Heart right ventricle (tissue), 16 donors: Measurements from ENCODE around the gene CALHM3. TPM values are rescaled to one million over a fixed set of nuclear protein-coding genes. Genes with fewer than 3 reads are reported as not detected.

Experiments
- ATAC-seq, 8 donors: fragments of 200-7000 bp; cut with Tn5 transposase; one replicate each; pipeline ENCODE4 v1.9.1; 2020; ENCODE audit warnings: mild to moderate bottlenecking in 8 of 8, moderate library complexity in 8 of 8, moderate number of reproducible peaks in 1 of 8
- DNase-seq, 2 donors: peaks; one replicate each; pipeline ENCODE4 v3.0.0-alpha.2; 2020
- H3K27ac ChIP-seq, 10 donors: fragments of 200-600 bp; sonication (generic) in 2 of 10; one replicate each; pipeline versions ENCODE4 v1.5.0 to v1.8.0; 2020 to 2022; ENCODE audit warnings: mild to moderate bottlenecking in 3 of 10
- H3K27me3 ChIP-seq, 7 donors: fragments of 200-600 bp; one replicate each; pipeline ENCODE4 v1.8.0; 2021 to 2022; ENCODE audit warnings: mild to moderate bottlenecking in 2 of 7
- H3K36me3 ChIP-seq, 9 donors: fragments of 200-600 bp; sonication (generic) in 1 of 9; one replicate each; pipeline versions ENCODE4 v1.5.0 to v1.8.0; 2020 to 2022; ENCODE audit warnings: mild to moderate bottlenecking in 2 of 9
- H3K4me1 ChIP-seq, 9 donors: fragments of 200-600 bp; sonication (generic) in 1 of 9; one replicate each; pipeline versions ENCODE4 v1.5.0 to v1.8.0; 2020 to 2022; ENCODE audit warnings: mild to moderate bottlenecking in 4 of 9
- H3K4me3 ChIP-seq, 10 donors: fragments of 200-600 bp; sonication (generic) in 2 of 10; one replicate each; pipeline versions ENCODE4 v1.5.0 to v1.8.0; 2020 to 2022; ENCODE audit warnings: mild to moderate bottlenecking in 7 of 10, moderate library complexity in 2 of 10
- H3K9me3 ChIP-seq, 11 donors: fragments of 200-600 bp in 10 of 11; sonication (generic) in 2 of 11; one replicate each; pipeline versions ENCODE4 v1.5.0 to v1.8.0; 2013 to 2022; ENCODE audit warnings: mild to moderate bottlenecking in 2 of 11, control low read depth in 1 of 11, moderate library complexity in 1 of 11
- WGBS, 2 donors: extraction: QIAGEN DNeasy Blood & Tissue Kit; methylation state at CpG; one replicate each; pipeline ENCODE4 v1.1.7; 2013; ENCODE audit warnings: inconsistent platforms in 1 of 2; 5-methylcytosine and 5-hydroxymethylcytosine counted together
- intact Hi-C, 10 donors: fragments of 100-400 bp; cut with DNase I; formaldehyde crosslinking; loops; one replicate each; pipeline versions ENCODE4 v1.11.1 to v1.14.2; 2022
- polyA plus RNA-seq, 2 donors: library from polyadenylated mRNA; stranded (reverse); fragments of 200-250 nt; gene quantifications; one replicate each; pipeline ENCODE4 v1.2.3, GENCODE V29; 2013
- total RNA-seq, 10 donors: library from RNA; stranded (reverse); fragmentation: NEBNext Ultra II Directional in 3 of 10; extraction: Animal tissue kit (Norgen Biotek cat#: 25700) in 3 of 10; gene quantifications; one replicate each; pipeline versions ENCODE4 v1.2.1 to v1.2.4, GENCODE V29; 2021 to 2023
- TF ChIP-seq, protein P1 (sequence below), 9 donors: fragments of 200-600 bp; sonication (generic) in 2 of 9; IDR thresholded peaks; one replicate each; pipeline versions ENCODE4 v1.5.0 to v1.8.0; 2021 to 2022; ENCODE audit warnings: antibody characterized with exemption in 9 of 9, mild to moderate bottlenecking in 5 of 9, moderate library complexity in 1 of 9
- donor health status: Arrhythmogenic right ventricular cardiomyopathy.
- donor health status: ischemic (EF 13 %, LVEDD 7.1; RV severe dilation, severe dysfunction).
- donor health status: healthy with polysubstance abuse.
- donor health status: DM: no; HTN: yes; CAD: no.
- donor health status: DM: no; HTN: no; CAD: no.
- donor health status: ischemic (EF 25% LVEDD 6.9; RV normal size, moderate dysfunction).
- donor health status: ischemic (EF 25% LVEDD 5.7; RV mildly dilated, moderate dysfunction).
- donor health status: healthy.
- donor health status: DM: yes; HTN: yes; CAD: no.
- donor health status: Ischemic cardiomyopathy.
- donor health status: ischemic (EF 35%, LVEDD 5.7; RV mildly dilated, moderate dysfunction).
- donor health status: nonischemic (EF 11% LVEDD 7.7; RV severe dilation, severe dysfunction).
- donor health status: DM: yes; HTN: yes; CAD: no.
- donor health status: PGD.
- donor health status: ischemic (EF 29% LVEDD 5.4; RV normal size, mild dysfunction).
- donor health status: nonischemic (EF 23%, LVEDD 6.1; RV moderate dilation, normal function).

Gene CALHM3
- total and polyA plus RNA-seq, 12 donors, result not detected

DNA sequence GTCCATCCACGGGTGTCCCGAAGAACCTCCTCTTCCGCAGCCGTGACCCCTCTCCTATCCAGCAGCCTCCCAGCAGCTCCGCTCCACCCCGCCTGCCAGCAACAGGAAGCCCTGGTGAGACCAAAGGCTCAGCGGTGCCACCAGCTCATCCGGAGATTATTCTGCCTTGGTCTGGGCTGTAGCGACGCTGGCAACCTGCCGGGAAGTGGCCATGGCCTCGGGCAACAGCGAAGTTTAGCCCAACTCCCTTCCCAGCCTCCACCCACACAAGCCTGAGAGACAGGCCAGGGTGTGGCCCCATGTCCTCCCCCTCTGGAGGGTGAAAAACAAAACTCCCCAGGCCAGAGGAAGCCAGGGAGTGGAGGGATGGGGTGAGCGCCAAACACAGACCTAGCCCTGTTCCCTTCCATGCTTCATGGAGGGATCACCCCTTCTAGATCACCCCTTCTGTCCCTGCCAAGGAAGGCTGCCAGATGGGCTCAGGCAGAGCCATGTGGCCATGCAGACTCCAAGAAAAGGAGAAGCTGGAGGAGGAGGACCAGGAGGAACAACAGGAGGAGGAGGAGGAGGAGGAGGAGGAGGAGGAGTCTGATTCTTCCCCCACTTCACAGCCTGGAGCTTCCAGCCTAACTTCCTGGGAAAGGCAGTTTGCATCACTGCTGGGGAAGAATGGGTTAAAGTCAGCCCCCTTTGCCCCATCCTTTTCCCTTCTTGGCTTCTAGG lies 27.8 kb downstream of the CALHM3 start:
- Histone ChIP-seq H3K27ac (peak overlapping the region; percentile 84 to 98 (median 95)), H3K27me3 (peaks cover 0 to 5% (median 0%) of the 10 kb centered on the region in 7 donors), H3K9me3 (no peaks in the 10 kb centered on the region), H3K36me3 (peaks cover 0 to 44% (median 28%) of the 10 kb centered on the region in 9 donors), H3K4me1 (peaks cover 24 to 59% (median 53%) of the 10 kb centered on the region in 9 donors), H3K4me3 (peak overlapping the region; percentile 65 to 89 (median 82))
- TF ChIP-seq, protein P1, sequence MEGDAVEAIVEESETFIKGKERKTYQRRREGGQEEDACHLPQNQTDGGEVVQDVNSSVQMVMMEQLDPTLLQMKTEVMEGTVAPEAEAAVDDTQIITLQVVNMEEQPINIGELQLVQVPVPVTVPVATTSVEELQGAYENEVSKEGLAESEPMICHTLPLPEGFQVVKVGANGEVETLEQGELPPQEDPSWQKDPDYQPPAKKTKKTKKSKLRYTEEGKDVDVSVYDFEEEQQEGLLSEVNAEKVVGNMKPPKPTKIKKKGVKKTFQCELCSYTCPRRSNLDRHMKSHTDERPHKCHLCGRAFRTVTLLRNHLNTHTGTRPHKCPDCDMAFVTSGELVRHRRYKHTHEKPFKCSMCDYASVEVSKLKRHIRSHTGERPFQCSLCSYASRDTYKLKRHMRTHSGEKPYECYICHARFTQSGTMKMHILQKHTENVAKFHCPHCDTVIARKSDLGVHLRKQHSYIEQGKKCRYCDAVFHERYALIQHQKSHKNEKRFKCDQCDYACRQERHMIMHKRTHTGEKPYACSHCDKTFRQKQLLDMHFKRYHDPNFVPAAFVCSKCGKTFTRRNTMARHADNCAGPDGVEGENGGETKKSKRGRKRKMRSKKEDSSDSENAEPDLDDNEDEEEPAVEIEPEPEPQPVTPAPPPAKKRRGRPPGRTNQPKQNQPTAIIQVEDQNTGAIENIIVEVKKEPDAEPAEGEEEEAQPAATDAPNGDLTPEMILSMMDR (IDR thresholded peaks at IDR 0.05), result no peak
- ATAC-seq (peak; percentile 48 to 81 (median 68)), DNase-seq (peak; percentile 69 to 80)
- intact Hi-C loops, result no loop called here
- 27 to 42% methylated on average over 14 of the region's 14 CpGs for WGBS, 2 donors

DNA sequence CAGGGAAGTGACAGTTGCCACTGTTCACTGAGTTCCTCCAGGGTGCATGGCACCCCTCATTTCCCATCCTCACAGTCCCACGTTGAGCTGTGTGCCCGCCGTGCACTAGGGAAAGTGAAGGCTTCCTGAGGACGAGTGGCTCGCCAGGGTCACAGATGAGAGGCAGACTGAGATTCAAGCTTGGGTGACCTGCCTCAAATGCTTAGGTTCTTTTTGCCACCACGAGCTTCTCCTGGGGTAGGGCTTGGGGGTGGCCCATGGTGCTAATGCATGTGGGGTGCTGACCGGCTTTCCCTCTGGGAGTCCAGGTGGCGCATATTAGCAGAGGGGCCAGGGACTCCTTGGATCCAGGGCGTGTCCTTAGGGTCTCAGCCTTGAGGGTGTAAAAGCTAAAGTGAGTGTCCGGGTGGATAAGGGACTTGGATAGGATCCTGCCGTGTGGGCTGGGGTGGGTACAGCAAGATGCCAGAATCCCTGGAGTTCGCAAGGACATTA lies 28.8 kb downstream of the CALHM3 start:
- TF ChIP-seq, protein P1 (IDR thresholded peaks at IDR 0.05), result no peak
- intact Hi-C loops, result no loop called here
- no peak for DNase-seq

DNA sequence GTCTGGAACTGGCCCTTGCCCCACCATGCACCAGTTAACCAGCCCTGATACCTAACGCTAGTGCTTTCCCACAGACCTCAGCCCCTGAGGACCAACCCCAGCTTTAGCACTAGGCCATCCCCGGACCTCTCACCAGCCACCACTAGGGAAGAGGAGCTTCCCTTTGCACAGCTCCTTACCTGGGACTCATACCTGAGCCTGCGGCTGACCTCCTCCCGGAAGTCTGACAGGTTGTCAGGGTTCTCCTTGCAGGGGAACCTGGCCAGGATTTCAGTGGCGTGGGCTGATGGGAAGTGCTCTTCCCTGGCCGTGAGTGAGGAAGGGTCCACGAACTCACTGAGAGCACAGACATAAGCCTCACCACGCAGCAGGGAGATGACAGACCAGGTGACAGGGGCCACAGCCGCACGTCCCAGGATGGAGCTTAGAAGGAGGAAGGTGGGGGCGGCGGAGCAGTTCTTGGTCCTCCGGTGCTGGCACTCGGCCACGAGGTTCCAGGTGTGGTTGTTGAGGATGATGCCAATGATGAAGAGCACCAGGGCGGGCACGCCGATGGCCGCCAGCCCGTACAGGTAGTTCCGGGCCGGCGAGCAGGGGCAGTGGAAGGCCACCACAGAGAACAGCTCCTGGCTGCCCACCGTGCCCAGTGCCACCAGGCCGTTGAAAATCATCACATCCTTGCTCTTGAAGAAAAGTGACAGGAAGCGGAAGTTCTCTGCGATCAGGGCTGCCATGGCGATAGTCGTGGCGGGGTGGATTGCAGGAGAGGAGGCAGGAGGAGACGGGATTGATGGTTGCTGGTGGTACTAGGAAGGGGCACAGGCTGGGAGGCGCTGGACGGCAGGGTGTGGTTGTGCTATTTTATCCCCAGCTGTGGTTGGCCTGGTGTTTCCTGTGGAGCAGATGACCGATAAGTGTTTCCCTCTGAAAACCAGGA lies 29.6 kb downstream of the CALHM3 start:
- WGBS, 2 donors, result 82 to 87% methylated on average over 34 of the region's 34 CpGs
- Histone ChIP-seq H3K27me3 (peaks cover 0 to 5% (median 0%) of the 10 kb centered on the region in 7 donors), H3K4me1 (peaks cover 29 to 77% (median 71%) of the 10 kb centered on the region in 9 donors), H3K4me3 (peak overlapping the region; percentile 14 to 89 (median 82)), H3K9me3 (no peaks in the 10 kb centered on the region), H3K27ac (peak overlapping the region in 9 of 10 donors; percentile 55 to 98 (median 95)), H3K36me3 (peaks cover 3 to 62% (median 30%) of the 10 kb centered on the region in 9 donors)
- intact Hi-C loops, result no loop called here
- no peak for DNase-seq
- ATAC-seq, result no peak
- TF ChIP-seq, protein P1 (IDR thresholded peaks at IDR 0.05), result no peak

More for the DNA sequence above, 28.8 kb downstream of the CALHM3 start:
- Histone ChIP-seq H3K27ac (peak overlapping the region; percentile 58 to 98 (median 94)), H3K27me3 (peaks cover 0 to 5% (median 0%) of the 10 kb centered on the region in 7 donors), H3K4me3 (peak overlapping the region in 9 of 10 donors; percentile 65 to 89 (median 82)), H3K9me3 (no peaks in the 10 kb centered on the region), H3K36me3 (peaks cover 0 to 54% (median 28%) of the 10 kb centered on the region in 9 donors), H3K4me1 (peaks cover 28 to 69% (median 63%) of the 10 kb centered on the region in 9 donors)
- 84 to 90% methylated on average over 12 of the region's 12 CpGs for WGBS, 2 donors
- no peak for ATAC-seq

DNA sequence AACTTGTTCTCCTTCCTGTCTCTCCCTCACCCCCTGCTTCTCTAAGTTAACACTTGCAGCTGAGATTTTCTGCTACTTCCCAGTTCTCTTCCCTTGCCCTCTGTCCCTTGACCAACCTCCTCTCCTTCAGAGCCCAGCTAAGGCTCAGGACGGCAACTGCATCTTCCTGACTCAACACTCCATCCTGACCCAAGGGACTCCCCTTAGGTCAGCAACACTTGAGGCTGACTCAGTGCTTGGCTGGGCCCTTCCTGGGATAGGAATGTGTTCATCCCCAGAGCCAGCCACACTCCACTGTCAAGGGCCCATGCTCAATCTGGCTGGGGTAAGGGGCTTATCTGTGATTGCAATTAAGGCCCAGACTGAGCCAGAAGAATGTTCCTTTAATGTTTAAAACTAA lies 30.3 kb downstream of the CALHM3 start:
- peak; percentile 58 to 60 for DNase-seq
- peaks cover 0 to 5% (median 0%) of the 10 kb centered on the region in 7 donors for H3K27me3 ChIP-seq
- H3K4me1 ChIP-seq, result peaks cover 32 to 84% (median 78%) of the 10 kb centered on the region in 9 donors
- H3K4me3 ChIP-seq, result peak overlapping the region in 7 of 10 donors; percentile 18 to 89 (median 81)
- intact Hi-C loops, result no loop called here
- TF ChIP-seq, protein P1 (IDR thresholded peaks at IDR 0.05), result no peak
- ATAC-seq, result peak in 5 of 8 donors; percentile 5 to 65 (median 21)
- H3K27ac ChIP-seq, result peak overlapping the region in 8 of 10 donors; percentile 89 to 98 (median 95)
- peaks cover 3 to 69% (median 37%) of the 10 kb centered on the region in 9 donors for H3K36me3 ChIP-seq
- 48 to 62% methylated on average over 1 of the region's 1 CpG for WGBS, 2 donors
- no peaks in the 10 kb centered on the region for H3K9me3 ChIP-seq
